GM23338 (cell line): ENCODE measurements around the gene DMRTC2.

Source experiments
- CREB1 ChIP-seq: fragments of 250-450 bp; sonication (Bioruptor Pico); IDR thresholded peaks from 2 replicates; pipeline ENCODE4 v1.5.0; 2020; ENCODE audit warnings: low read depth, mild to moderate bottlenecking, moderate library complexity
- ETS1 ChIP-seq: IDR thresholded peaks from 2 replicates; pipeline ENCODE4 v1.6.1; 2016; ENCODE audit warnings: antibody characterized with exemption
- EZH2 ChIP-seq: fragments of 200-600 bp; sonication (generic); IDR thresholded peaks from one replicate; pipeline ENCODE4 v1.8.0; 2017; ENCODE audit warnings: antibody characterized with exemption, mild to moderate bottlenecking, low read depth; ENCODE audit not compliant: unreplicated experiment
- EZH2phosphoT487 ChIP-seq: fragments of 200-600 bp; sonication (generic); IDR thresholded peaks from one replicate; pipeline ENCODE4 v1.8.1; 2018; ENCODE audit warnings: antibody characterized with exemption; ENCODE audit not compliant: unreplicated experiment
- JUNB ChIP-seq: IDR thresholded peaks from one replicate; pipeline ENCODE4 v1.6.1; 2016; ENCODE audit warnings: antibody characterized with exemption; ENCODE audit not compliant: unreplicated experiment
- NANOG ChIP-seq: IDR thresholded peaks from 2 replicates; pipeline ENCODE4 v1.6.1; 2016; ENCODE audit warnings: antibody characterized with exemption, borderline replicate concordance
- POLR2AphosphoS5 ChIP-seq: IDR thresholded peaks from 2 replicates; pipeline ENCODE4 v1.6.1; 2016; ENCODE audit warnings: antibody characterized with exemption, low read depth
- REST ChIP-seq: IDR thresholded peaks from one replicate; pipeline ENCODE4 v1.6.1; 2018; ENCODE audit warnings: antibody characterized with exemption; ENCODE audit not compliant: unreplicated experiment
- ZNF114 ChIP-seq: fragments of 250-450 bp; sonication (Bioruptor Pico); IDR thresholded peaks from 2 replicates; pipeline ENCODE4 v1.5.0; 2020; ENCODE audit warnings: mild to moderate bottlenecking, moderate library complexity
- ZNF331 ChIP-seq: fragments of 250-450 bp; sonication (Bioruptor Pico); IDR thresholded peaks from 2 replicates; pipeline ENCODE4 v1.5.0; 2020; ENCODE audit warnings: low read depth, mild to moderate bottlenecking, moderate library complexity
- TF ChIP-seq, protein P1 (sequence below), 2 experiments: fragments of 200-600 bp in 1 of 2; sonication (generic) in 1 of 2; conservative IDR thresholded peaks; 2 replicates each; pipeline versions ENCODE4 v1.5.1 to v1.6.1; 2016 to 2017; ENCODE audit warnings: antibody characterized with exemption in 2 of 2, low read depth in 2 of 2, mild to moderate bottlenecking in 2 of 2, moderate library complexity in 1 of 2
- TF ChIP-seq, protein P2 (sequence below): fragments of 250-450 bp; sonication (Bioruptor Pico); IDR thresholded peaks from 2 replicates; pipeline ENCODE4 v1.5.0; 2020; ENCODE audit warnings: mild to moderate bottlenecking, moderate library complexity

GRCh38 chr19:41880329-41880708 is 35.5 kb downstream of the DMRTC2 start:
- TF ChIP-seq, protein P1, sequence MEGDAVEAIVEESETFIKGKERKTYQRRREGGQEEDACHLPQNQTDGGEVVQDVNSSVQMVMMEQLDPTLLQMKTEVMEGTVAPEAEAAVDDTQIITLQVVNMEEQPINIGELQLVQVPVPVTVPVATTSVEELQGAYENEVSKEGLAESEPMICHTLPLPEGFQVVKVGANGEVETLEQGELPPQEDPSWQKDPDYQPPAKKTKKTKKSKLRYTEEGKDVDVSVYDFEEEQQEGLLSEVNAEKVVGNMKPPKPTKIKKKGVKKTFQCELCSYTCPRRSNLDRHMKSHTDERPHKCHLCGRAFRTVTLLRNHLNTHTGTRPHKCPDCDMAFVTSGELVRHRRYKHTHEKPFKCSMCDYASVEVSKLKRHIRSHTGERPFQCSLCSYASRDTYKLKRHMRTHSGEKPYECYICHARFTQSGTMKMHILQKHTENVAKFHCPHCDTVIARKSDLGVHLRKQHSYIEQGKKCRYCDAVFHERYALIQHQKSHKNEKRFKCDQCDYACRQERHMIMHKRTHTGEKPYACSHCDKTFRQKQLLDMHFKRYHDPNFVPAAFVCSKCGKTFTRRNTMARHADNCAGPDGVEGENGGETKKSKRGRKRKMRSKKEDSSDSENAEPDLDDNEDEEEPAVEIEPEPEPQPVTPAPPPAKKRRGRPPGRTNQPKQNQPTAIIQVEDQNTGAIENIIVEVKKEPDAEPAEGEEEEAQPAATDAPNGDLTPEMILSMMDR (conservative IDR thresholded peaks at IDR 0.05; ENCODE audit: low read depth in 2 of 2) = no peak
- TF ChIP-seq POLR2AphosphoS5 (no peak), EZH2phosphoT487 (no peak), JUNB (no peak), CREB1 (CRISPR knock-in tag) (no peak), EZH2 (no peak), ETS1 (no peak), NANOG (no peak), REST (no peak), ZNF114 (no peak), ZNF331 (CRISPR knock-in tag) (no peak)
- TF ChIP-seq, protein P2, sequence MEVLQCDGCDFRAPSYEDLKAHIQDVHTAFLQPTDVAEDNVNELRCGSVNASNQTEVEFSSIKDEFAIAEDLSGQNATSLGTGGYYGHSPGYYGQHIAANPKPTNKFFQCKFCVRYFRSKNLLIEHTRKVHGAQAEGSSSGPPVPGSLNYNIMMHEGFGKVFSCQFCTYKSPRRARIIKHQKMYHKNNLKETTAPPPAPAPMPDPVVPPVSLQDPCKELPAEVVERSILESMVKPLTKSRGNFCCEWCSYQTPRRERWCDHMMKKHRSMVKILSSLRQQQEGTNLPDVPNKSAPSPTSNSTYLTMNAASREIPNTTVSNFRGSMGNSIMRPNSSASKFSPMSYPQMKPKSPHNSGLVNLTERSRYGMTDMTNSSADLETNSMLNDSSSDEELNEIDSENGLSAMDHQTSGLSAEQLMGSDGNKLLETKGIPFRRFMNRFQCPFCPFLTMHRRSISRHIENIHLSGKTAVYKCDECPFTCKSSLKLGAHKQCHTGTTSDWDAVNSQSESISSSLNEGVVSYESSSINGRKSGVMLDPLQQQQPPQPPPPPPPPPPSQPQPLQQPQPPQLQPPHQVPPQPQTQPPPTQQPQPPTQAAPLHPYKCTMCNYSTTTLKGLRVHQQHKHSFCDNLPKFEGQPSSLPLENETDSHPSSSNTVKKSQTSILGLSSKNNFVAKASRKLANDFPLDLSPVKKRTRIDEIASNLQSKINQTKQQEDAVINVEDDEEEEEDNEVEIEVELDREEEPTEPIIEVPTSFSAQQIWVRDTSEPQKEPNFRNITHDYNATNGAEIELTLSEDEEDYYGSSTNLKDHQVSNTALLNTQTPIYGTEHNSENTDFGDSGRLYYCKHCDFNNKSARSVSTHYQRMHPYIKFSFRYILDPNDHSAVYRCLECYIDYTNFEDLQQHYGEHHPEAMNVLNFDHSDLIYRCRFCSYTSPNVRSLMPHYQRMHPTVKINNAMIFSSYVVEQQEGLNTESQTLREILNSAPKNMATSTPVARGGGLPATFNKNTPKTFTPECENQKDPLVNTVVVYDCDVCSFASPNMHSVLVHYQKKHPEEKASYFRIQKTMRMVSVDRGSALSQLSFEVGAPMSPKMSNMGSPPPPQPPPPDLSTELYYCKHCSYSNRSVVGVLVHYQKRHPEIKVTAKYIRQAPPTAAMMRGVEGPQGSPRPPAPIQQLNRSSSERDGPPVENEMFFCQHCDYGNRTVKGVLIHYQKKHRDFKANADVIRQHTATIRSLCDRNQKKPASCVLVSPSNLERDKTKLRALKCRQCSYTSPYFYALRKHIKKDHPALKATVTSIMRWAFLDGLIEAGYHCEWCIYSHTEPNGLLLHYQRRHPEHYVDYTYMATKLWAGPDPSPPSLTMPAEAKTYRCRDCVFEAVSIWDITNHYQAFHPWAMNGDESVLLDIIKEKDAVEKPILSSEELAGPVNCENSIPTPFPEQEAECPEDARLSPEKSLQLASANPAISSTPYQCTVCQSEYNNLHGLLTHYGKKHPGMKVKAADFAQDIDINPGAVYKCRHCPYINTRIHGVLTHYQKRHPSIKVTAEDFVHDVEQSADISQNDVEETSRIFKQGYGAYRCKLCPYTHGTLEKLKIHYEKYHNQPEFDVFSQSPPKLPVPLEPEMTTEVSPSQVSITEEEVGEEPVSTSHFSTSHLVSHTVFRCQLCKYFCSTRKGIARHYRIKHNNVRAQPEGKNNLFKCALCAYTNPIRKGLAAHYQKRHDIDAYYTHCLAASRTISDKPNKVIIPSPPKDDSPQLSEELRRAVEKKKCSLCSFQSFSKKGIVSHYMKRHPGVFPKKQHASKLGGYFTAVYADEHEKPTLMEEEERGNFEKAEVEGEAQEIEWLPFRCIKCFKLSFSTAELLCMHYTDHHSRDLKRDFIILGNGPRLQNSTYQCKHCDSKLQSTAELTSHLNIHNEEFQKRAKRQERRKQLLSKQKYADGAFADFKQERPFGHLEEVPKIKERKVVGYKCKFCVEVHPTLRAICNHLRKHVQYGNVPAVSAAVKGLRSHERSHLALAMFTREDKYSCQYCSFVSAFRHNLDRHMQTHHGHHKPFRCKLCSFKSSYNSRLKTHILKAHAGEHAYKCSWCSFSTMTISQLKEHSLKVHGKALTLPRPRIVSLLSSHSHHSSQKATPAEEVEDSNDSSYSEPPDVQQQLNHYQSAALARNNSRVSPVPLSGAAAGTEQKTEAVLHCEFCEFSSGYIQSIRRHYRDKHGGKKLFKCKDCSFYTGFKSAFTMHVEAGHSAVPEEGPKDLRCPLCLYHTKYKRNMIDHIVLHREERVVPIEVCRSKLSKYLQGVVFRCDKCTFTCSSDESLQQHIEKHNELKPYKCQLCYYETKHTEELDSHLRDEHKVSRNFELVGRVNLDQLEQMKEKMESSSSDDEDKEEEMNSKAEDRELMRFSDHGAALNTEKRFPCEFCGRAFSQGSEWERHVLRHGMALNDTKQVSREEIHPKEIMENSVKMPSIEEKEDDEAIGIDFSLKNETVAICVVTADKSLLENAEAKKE (CRISPR knock-in tag) = no peak
